Natural killer cell (primary cell): ENCODE measurements around the gene CLPTM1L. TPM values are rescaled to one million over a fixed set of nuclear protein-coding genes. Genes with fewer than 3 reads are reported as not detected.

ENCODE experiments used
- ATAC-seq, 3 donors: fragments of 150-1000 bp in 2 of 3; fragments of 200-7000 bp in 1 of 3; cut with Tn5 transposase; 1 replicate in 1 of 3; 2 replicates in 2 of 3; pipeline ENCODE4 v1.10.0; 2021; ENCODE audit warnings: mild to moderate bottlenecking in 2 of 3, moderate library complexity in 2 of 3
- DNase-seq, 2 donors: peaks; one replicate each; pipeline versions ENCODE4 v3.0.0 to v3.0.0-alpha.2; 2013 to 2021; ENCODE audit warnings: mixed read lengths in 1 of 2
- H3K27ac ChIP-seq: one replicate; pipeline ENCODE4 v1.5.1; 2013; ENCODE audit warnings: mild to moderate bottlenecking, low read length
- H3K27me3 ChIP-seq: one replicate; pipeline ENCODE4 v1.6.1; 2013; ENCODE audit warnings: low read length; ENCODE audit not compliant: control insufficient read depth, insufficient read depth
- H3K36me3 ChIP-seq: one replicate; pipeline ENCODE4 v1.6.1; 2013; ENCODE audit warnings: low read length; ENCODE audit not compliant: control insufficient read depth, insufficient read depth
- H3K4me1 ChIP-seq: one replicate; pipeline ENCODE4 v1.6.1; 2013; ENCODE audit warnings: low read length; ENCODE audit not compliant: control insufficient read depth, insufficient read depth
- H3K4me3 ChIP-seq: one replicate; pipeline ENCODE4 v1.5.1; 2013; ENCODE audit warnings: low read length
- H3K9me3 ChIP-seq: one replicate; pipeline ENCODE4 v1.6.1; 2013; ENCODE audit warnings: low read length; ENCODE audit not compliant: control insufficient read depth, insufficient read depth
- H3K27ac Mint-ChIP-seq, 2 donors: one replicate each; pipeline ENCODE4 v1.8.0; 2022; ENCODE audit warnings: mild to moderate bottlenecking in 2 of 2, mixed read lengths in 2 of 2, moderate library complexity in 1 of 2
- H3K27me3 Mint-ChIP-seq, 2 donors: one replicate each; pipeline ENCODE4 v1.8.0; 2022; ENCODE audit warnings: low read depth in 2 of 2, mixed read lengths in 2 of 2
- H3K36me3 Mint-ChIP-seq: one replicate; pipeline ENCODE4 v1.8.0; 2022; ENCODE audit warnings: mixed read lengths
- H3K4me1 Mint-ChIP-seq, 2 donors: one replicate each; pipeline ENCODE4 v1.8.0; 2022; ENCODE audit warnings: mixed read lengths in 2 of 2
- H3K4me3 Mint-ChIP-seq: one replicate; pipeline ENCODE4 v1.8.0; 2022; ENCODE audit warnings: mild to moderate bottlenecking, moderate library complexity, mixed read lengths
- H3K9me3 Mint-ChIP-seq, 2 donors: one replicate each; pipeline ENCODE4 v1.8.0; 2022; ENCODE audit warnings: mixed read lengths in 2 of 2
- WGBS: methylation state at CpG from one replicate; pipeline ENCODE4 v1.1.7; 2013; ENCODE audit warnings: missing lambda C conversion rate; ENCODE audit not compliant: insufficient coverage; 5-methylcytosine and 5-hydroxymethylcytosine counted together
- intact Hi-C: fragments of 100-400 bp; cut with micrococcal nuclease; formaldehyde crosslinking; loops from one replicate; pipeline ENCODE4 v1.14.2; 2022
- total RNA-seq, 4 donors: library from RNA; stranded (reverse); fragments of 120-200 nt in 1 of 4; gene quantifications; one replicate each; pipeline versions ENCODE4 v1.2.3 to v1.2.4, GENCODE V29; 2013 to 2022
- TF ChIP-seq, protein P1 (sequence below): fragments of 200-600 bp; IDR thresholded peaks from one replicate; pipeline ENCODE4 v1.8.0; 2022; ENCODE audit warnings: antibody characterized with exemption

The CLPTM1L gene
- total RNA-seq, 3 donors from 2014 or later (not counting 1 experiment from before 2014, with no cell fraction given): 67.1 to 105 (median 97.5) TPM

- no peak overlapping the region for H3K27ac Mint-ChIP-seq
- intact Hi-C loops: no loop called here
- H3K36me3 ChIP-seq: no peaks in the 10 kb centered on the region
- H3K27me3 ChIP-seq: no peaks in the 10 kb centered on the region
- TF ChIP-seq, protein P1, sequence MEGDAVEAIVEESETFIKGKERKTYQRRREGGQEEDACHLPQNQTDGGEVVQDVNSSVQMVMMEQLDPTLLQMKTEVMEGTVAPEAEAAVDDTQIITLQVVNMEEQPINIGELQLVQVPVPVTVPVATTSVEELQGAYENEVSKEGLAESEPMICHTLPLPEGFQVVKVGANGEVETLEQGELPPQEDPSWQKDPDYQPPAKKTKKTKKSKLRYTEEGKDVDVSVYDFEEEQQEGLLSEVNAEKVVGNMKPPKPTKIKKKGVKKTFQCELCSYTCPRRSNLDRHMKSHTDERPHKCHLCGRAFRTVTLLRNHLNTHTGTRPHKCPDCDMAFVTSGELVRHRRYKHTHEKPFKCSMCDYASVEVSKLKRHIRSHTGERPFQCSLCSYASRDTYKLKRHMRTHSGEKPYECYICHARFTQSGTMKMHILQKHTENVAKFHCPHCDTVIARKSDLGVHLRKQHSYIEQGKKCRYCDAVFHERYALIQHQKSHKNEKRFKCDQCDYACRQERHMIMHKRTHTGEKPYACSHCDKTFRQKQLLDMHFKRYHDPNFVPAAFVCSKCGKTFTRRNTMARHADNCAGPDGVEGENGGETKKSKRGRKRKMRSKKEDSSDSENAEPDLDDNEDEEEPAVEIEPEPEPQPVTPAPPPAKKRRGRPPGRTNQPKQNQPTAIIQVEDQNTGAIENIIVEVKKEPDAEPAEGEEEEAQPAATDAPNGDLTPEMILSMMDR: no peak
- peaks cover 17% of the 10 kb centered on the region for H3K4me1 ChIP-seq
- H3K4me3 ChIP-seq: no peak overlapping the region
- H3K4me1 Mint-ChIP-seq: peaks cover 0 to 14% of the 10 kb centered on the region in 2 donors
- H3K9me3 Mint-ChIP-seq: no peaks in the 10 kb centered on the region
- no peaks in the 10 kb centered on the region for H3K9me3 ChIP-seq
- peaks cover 0 to 3% of the 10 kb centered on the region in 2 donors for H3K27me3 Mint-ChIP-seq
- no peak for DNase-seq
- WGBS: 97% methylated on average over 16 of the region's 16 CpGs
- no peak for ATAC-seq
- no peak overlapping the region for H3K27ac ChIP-seq
- no peaks in the 10 kb centered on the region for H3K36me3 Mint-ChIP-seq
- H3K4me3 Mint-ChIP-seq: no peak overlapping the region
These were observed 70.4 kb downstream of the CLPTM1L start for GRCh38 chr5:1274471-1274870.

- no peak for DNase-seq
- WGBS: 96% methylated on average over 18 of the region's 20 CpGs
- Histone ChIP-seq H3K4me1 (peaks cover 17% of the 10 kb centered on the region), H3K4me3 (no peak overlapping the region), H3K27me3 (no peaks in the 10 kb centered on the region), H3K9me3 (no peaks in the 10 kb centered on the region), H3K36me3 (no peaks in the 10 kb centered on the region), H3K27ac (no peak overlapping the region)
- Mint-ChIP-seq H3K27ac (no peak overlapping the region), H3K4me3 (no peak overlapping the region), H3K27me3 (peaks cover 0 to 3% of the 10 kb centered on the region in 2 donors), H3K9me3 (no peaks in the 10 kb centered on the region), H3K4me1 (peaks cover 0 to 14% of the 10 kb centered on the region in 2 donors), H3K36me3 (no peaks in the 10 kb centered on the region)
- no peak for ATAC-seq
- TF ChIP-seq, protein P1: no peak
- intact Hi-C loops: no loop called here
These were observed 71.2 kb downstream of the CLPTM1L start for GRCh38 chr5:1273745-1274144.

DNA sequence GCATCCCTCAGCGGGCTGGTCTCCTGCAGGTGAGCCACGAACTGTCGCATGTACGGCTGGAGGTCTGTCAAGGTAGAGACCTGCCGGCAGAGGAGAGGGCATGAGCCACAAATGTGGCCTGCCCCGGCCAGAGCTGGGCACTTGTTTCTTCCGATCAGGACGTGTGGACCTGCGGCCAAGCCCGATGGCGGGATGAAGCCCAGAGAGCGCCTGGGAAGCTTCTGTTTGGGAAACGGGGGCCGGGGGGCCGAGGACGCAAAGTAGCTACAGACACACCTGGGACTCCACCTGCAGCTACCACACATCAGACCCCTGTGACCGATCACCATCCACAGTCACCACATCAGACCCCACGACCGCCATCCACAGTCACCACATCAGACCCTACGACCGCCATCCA, 72.7 kb downstream of the CLPTM1L start:
- no peak for ATAC-seq
- peaks cover 0 to 3% of the 10 kb centered on the region in 2 donors for H3K27me3 Mint-ChIP-seq
- Histone ChIP-seq H3K4me3 (no peak overlapping the region), H3K4me1 (peaks cover 11% of the 10 kb centered on the region), H3K36me3 (no peaks in the 10 kb centered on the region), H3K9me3 (no peaks in the 10 kb centered on the region), H3K27me3 (no peaks in the 10 kb centered on the region), H3K27ac (no peak overlapping the region)
- H3K27ac Mint-ChIP-seq: no peak overlapping the region
- peaks cover 0 to 14% of the 10 kb centered on the region in 2 donors for H3K4me1 Mint-ChIP-seq
- 98% methylated on average over 16 of the region's 21 CpGs for whole genome bisulfite sequencing
- no peaks in the 10 kb centered on the region for H3K36me3 Mint-ChIP-seq
- DNase-seq: no peak
- TF ChIP-seq, protein P1: no peak
- intact Hi-C loops: no loop called here
- no peaks in the 10 kb centered on the region for H3K9me3 Mint-ChIP-seq
- H3K4me3 Mint-ChIP-seq: no peak overlapping the region
